Fibroblast of lung (primary cell): ENCODE data around the gene ZNF146.

Experiments
- EZH2 ChIP-seq: IDR thresholded peaks from 2 replicates; pipeline ENCODE4 v1.5.1; 2012; ENCODE audit warnings: low read length, control low read depth, mild to moderate bottlenecking; ENCODE audit errors: missing control alignments
- TF ChIP-seq, protein P1 (sequence below), 2 donors: IDR thresholded peaks in 1 of 2; conservative IDR thresholded peaks in 1 of 2; 1 replicate in 1 of 2; 2 replicates in 1 of 2; pipeline ENCODE4 v1.5.1; 2011 to 2012; ENCODE audit warnings: low read length in 2 of 2, control low read depth in 1 of 2, inconsistent platforms in 1 of 2, low read depth in 1 of 2, mild to moderate bottlenecking in 1 of 2

- TF ChIP-seq, protein P1, sequence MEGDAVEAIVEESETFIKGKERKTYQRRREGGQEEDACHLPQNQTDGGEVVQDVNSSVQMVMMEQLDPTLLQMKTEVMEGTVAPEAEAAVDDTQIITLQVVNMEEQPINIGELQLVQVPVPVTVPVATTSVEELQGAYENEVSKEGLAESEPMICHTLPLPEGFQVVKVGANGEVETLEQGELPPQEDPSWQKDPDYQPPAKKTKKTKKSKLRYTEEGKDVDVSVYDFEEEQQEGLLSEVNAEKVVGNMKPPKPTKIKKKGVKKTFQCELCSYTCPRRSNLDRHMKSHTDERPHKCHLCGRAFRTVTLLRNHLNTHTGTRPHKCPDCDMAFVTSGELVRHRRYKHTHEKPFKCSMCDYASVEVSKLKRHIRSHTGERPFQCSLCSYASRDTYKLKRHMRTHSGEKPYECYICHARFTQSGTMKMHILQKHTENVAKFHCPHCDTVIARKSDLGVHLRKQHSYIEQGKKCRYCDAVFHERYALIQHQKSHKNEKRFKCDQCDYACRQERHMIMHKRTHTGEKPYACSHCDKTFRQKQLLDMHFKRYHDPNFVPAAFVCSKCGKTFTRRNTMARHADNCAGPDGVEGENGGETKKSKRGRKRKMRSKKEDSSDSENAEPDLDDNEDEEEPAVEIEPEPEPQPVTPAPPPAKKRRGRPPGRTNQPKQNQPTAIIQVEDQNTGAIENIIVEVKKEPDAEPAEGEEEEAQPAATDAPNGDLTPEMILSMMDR (conservative IDR thresholded peaks at IDR 0.05 in 1 of 2, IDR thresholded peaks at IDR 0.05 in 1 of 2; ENCODE audit: low read depth in 1 of 2, low read length in 2 of 2), result no peak
- TF ChIP-seq EZH2, result no peak
Measured at GRCh38 chr19:36225219-36225892, 10.4 kb downstream of the ZNF146 start.
